GM04504 (cell line): ENCODE results near the gene PARD3.

ENCODE experiments used
- DNase-seq: peaks from one replicate; pipeline ENCODE4 v3.0.0-alpha.2; 2012; ENCODE audit warnings: low read depth

PARD3 gene

DNA sequence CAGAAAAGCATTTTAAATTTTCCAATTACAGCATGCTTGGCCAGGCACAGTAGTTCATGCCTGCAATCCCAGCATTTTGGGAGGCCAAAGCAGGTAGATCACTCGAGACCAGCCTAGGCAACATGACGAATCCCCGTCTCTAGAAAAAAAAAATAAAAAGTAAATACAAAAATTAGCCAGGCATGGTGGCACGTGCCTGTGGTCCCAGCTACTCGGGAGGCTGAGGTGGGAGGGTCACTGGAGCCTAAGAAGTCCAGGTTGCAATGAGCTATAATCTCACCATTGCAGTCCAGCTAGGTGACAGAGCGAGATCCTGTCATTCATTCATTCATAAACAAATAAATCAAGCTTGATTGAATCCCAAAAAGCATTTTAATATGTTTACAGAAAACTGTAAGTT is 234.9 kb downstream of the PARD3 start:
- no peak for DNase-seq

DNA sequence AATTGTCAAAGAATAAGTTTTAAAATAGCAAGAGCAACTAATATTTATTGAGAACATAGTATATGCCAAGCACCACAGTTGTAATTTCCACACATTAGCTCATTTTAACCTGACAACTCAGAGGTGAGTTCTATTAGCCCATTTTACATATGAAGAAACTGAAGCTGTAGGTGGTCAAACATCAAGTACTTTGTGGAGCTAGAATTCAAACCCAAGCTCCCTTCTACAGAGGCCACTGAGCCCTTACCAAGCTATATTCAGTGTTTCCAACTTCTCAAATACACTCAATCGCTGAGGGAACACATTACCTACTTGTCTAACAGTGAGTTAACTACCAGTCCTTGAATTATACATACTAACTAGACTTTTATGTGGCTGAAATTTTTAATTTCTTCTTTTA is 236.6 kb downstream of the PARD3 start:
- no peak for DNase-seq

DNA sequence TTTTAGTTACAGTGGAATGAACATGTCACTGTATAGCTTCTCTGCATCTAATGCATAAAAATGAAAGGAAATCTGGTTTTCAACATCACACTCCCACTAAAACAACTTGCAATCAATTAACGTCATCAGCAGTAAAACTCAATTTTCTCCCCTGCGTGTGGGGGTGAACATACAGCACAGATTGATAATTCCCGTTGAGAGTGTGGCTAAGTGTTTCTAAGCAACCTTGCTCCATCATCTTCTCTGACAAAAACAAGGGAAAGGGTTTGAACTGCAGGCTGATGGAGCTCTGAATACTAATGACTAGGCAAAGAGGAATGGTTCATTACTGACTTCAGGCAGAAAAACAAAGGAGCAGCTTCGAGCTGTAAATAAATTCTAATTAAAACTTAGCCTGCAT is 238.3 kb downstream of the PARD3 start:
- no peak for DNase-seq

DNA sequence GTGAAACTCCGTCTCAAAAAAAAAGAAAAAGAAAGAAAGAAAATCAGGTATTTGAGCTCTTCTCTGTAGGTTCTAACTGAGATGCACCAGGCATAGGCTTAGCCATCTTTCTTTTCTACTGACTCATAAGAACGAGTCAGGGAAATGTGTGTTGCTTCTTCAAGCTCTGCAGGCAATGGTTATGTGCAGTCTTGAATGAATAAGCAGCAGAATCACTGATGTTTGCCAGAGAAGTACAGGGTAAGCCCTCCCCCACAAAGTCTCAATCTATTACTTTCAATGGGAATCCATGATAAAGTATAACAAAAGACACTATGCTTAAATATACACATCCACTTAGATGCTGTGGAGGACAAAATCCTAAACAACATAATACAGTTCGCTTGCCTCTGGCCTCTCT is 239.2 kb downstream of the PARD3 start:
- no peak for DNase-seq

DNA sequence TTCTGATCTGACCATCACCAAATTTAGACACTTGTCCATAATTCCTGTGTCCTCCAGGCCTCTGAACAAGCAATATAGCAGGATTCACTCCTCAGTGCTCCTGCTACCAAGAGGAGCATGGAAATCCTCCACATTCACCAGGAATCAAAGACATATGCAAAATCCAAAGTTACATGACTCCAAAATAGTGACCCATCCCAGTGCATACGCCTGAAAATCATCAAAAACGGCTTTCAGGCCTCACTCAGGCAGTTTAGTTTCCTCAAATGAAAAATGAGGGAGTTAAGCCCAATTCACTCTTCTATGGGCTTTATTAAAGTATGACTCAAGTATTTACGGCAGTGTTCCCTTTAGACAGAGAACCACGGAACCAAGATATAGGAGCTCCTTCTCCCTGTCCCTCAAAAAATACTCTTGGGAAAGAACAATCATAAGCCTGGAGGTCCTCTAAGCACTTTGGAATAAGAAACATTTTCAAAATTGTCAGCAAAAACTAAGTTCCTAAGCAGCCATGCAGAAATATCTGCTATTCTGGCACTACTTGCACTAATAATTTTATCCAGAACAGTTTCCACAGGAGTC is 240.7 kb downstream of the PARD3 start:
- DNase-seq, result no peak

DNA sequence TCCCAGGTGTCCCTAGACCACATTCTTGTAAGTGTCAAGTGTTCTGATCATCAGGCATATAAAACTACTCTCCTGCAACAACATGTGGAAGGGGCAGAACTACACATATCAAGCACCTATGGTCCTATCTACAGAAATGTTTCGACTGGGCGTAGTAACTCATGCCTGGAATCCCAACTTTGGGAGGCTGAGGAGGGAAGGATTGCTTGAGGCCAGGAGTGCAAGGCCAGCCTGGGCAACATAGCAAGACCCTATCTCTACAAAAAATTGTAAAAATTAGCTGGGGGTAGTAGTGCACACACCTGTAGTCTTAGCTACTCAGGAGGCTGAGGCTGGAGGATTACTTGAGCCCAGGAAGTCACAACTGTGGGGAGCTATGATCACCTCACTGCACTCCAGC is 244.2 kb downstream of the PARD3 start:
- no peak for DNase-seq

DNA sequence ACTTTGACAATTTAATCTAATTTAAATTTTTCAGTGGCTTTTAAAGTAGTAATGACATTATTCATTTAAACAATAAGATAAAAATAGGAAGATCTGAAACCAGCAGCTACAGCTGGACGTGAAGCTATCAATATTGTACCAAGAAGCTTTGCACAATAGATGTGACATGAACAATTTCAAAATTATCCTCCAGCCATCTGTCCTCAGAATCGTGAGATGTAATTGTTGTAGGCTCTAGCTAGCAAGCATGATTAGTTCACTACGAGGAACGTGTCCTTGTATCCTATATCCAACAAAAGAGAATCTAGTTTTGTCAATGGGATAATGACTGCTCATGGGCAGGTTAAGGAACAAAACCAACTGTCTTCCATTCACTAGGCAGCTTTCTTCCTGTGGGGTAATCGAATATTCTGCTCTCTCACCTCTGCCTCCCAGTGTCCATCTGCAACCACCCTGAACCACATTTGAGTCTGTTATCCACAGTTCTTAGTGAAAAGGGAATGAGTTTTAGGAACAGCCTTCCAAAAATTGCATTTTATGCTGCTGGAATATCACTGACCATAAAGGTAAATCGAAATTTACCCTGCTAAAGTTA is 247.3 kb downstream of the PARD3 start:
- DNase-seq, result no peak

DNA sequence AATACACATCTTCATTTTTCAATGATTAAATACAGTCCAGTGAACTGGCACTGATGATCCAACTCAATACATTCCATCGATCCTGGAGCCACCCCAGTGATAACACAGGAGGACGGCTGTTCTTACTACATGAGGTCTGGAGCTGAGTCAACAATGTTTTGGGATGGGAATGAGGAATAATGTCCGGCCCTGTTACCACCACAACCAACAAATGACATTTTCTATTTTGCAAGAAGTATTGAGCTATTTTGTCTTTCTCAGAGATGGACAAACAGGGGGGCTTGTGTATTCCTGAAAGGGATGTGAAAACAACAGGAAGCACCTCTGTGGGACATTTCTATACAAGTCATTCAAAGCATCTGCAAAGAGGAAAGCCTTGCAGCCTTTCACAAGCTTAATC is 249.2 kb downstream of the PARD3 start:
- no peak for DNase-seq

DNA sequence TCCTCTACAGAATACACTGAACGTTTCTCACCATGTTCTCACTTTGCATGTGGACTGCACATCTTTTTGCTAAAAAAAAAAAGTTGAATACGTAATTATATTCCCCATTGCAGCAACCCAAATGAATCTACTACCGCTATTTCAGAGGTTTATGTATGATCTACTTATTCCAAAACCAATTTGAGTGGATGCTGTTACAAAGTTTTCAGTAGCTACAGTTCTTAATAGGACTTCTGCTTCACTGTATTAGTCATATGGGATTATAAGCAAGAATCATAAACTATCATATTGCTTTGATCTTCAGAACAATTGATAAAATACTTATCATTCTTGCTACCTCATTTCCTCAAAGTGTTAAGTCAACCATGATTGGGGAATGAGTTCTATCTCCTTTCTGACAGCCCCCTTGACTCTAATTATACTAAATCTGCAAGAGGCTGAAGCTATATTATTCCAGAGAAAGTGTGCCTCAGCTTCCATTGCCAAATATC is 257.0 kb downstream of the PARD3 start:
- DNase-seq, result no peak

DNA sequence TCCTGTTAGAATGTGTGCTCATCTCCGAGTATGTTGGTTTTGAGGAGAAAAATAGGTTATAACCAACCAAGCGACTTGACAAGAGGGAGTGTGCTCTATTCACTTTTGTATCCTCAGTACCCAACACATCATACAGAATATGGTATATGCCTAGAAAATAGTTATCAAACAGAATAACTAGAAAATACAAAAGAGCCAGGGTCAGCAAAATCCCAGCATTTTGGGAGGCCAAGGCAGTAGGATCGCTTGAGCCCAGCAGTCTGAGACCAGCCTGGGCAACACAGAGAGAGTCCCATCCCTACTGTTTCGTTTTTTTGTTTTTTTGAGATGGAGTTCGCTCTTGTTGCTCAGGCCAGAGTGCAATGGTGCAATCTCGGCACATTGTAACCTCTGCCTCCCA is 257.9 kb downstream of the PARD3 start:
- DNase-seq, result no peak

DNA sequence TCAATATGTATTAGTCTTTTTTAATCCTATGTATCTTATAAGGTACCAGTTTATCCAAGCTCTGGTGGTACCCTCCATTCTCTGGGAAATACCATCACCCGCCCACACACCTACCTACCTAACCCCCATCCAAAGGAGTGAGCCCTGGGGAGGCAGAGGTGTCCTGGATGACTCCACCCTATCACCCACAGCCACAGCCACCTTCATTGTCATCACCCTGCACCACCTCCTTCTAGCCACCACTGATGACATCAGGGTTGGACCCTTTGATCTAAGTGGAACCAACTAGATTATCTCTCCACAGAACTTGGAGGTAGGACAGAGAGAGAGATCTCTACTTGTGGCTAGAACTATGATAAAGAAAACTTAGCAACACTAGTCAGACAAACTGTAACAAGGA is 259.4 kb downstream of the PARD3 start:
- no peak for DNase-seq

DNA sequence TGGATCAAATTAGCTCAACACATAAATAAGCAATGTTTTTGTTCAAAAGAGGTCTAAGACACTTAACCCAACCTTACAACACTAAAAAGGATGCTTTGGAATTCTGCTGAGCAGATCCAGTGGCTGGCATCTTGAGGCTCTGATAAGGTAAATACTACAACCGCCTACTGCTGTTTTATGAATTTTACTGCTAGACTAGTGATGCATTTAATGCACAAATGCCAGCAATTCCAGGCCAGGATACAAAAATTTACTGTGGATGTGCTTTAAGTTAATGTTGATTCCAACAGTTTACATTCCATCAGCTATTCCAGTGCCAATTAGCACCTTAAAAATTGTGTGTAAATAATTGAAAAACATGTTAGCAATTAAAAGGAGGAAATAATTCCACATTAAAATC is 261.3 kb downstream of the PARD3 start:
- DNase-seq, result no peak

DNA sequence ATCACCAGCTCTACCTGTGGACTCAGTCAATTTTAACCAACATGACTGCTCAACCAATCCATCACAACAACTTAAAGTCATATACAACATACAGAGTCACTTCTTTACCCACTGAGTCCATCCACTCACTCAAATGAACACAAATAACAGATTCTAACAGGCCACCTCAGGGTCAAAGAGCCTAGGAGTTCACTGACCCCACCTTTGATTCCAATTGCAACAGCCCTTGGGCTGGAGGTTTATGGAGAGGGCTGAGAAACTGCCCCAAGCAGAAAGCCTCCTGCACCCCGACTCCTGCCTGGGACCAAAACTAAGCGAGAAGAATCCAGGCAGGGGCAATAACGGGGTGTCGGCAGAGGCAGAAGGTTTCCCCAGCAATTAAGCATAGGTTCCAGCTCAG is 263.8 kb downstream of the PARD3 start:
- no peak for DNase-seq

DNA sequence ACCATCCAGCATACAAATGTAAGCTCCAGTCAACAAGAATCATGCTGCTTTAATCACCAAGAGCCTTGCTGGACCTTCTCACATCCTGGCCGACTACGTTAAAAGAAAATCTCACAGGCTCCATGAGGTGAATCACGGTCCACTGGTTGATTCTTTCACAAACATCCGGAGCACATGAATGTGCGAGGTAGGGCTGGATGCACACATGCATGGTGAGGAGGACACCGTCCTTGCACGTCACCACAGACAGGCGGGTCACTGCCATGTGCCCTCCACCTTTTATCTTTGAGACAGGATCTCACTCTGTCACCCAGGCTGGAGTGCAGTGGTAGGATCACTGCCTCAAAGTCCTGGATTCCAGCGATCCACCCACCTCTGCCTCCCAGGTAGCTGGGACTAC is 265.1 kb downstream of the PARD3 start:
- DNase-seq, result no peak

DNA sequence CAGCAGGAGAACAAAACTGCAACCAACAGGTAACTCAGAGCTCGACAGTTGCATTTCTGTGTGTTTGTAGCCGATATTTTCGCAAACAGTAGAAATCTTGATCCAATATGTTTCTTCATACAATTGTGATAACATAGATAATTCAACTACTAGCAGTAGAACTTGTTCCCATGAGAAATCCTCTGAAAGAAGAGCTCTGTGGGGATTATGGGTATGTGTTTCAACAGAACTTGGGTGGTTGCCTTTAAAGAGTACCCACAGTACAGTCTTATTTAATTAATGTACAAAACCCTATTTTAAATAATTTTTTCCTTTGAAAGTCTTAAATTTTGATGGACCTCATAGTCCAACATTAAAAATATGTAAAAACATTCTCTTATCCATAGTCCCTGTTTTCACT is 266.1 kb downstream of the PARD3 start:
- no peak for DNase-seq

DNA sequence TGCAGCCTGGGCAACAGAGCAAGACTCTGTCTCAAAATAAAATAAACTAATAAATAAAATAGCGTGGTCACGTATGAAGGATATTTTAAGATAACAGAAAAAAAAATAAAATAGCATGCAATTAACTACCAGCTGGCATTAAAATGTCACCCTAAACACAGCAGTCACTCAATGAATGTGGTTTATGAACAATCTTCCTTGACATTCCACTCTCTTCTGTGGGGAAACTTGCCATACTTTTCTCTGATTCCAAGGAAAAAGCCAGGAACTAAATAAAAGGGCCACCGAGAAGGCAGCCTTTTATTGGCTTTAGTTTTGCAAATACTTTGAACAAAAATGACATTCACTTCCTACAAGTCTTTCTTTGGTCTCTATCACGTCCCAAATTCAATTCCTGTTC is 266.6 kb downstream of the PARD3 start:
- DNase-seq, result no peak

DNA sequence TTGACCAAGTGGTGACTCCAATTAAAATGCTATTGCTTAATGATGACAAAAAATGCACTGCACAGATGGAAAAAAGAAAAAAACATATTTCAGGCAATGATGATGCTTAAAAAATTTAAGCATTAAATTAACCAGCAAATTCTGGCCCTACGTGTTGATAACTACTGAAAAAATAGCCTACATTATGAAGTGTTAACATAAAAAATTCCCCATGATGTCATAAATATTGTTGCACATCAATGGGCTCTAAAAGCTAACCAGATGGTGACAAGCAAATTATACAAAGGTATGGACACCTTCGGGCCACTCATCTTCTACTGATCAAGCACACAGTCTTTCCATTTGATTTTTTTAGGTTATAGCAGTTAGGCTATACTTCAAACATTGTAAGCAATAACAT is 267.4 kb downstream of the PARD3 start:
- DNase-seq, result no peak

DNA sequence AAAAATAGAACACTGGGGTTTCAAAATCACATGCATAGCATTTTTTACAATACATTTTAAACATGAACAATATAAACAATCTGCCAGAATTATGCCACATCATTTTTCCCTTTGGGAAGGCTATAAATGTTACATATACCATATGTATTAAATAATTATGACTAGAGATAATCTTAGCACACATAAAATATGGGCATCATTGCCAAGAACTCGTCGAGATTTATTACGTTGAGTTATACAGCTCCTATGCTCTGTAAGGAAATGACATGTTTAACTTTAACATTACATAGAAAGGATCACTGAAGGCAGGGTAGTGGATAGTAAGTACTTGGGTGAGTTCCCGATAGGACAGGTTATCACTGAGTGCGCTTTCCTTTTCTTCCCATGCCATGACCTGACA is 267.8 kb downstream of the PARD3 start:
- no peak for DNase-seq

DNA sequence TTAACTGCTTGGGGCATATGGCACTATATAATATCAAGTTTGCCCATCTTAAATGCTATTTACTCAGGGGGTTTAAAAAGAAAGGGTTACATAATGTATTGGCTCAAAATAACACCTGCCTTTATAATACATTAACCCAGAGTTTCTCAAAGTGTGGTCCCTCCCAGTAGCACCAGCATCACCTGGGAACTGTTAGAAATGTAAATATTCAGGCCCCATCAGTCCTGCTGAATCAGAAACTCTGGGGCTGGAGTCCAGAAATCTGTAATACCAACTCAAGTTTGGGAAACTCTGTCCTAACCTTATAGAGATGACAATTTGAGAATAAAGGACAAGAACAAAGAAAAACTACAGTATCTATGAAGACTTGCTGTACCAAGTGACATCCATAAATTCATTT is 270.7 kb downstream of the PARD3 start:
- no peak for DNase-seq

DNA sequence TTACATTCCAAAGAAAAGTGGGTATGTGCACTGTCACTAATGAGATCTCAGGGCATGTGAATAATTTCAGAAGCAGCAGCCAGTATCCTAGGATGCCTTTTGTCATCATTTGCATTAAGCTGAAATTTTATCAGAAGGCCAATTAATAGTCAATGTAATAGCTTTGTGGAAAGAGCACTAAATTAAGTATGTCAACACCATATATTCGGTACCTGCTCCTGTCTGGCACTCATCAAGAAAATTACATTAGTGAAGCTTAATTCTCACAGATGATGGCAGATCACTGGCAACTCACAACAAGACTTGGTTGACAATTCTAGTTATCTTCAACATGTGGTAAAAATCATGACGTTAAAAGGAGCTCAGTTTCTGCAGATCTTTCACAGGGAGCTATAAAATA is 271.4 kb downstream of the PARD3 start:
- no peak for DNase-seq

DNA sequence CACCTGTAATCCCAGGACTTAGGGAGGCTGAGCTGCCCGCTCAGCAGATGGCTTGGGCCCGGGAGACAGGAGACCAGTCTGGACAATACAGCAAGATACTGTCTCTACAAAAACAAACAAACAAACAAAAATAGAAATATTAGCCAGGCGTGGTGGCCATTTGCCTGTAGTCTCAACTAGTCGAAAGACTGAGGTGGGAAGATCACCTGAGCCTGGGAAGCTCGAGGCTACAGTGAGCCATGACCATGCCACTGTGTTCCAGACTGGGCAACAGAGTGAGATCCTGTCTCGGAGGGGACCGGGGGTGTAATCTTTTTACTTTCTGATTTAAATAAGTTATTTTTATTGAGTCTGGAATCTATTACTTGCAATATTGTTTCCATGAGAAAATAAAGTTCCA is 274.6 kb downstream of the PARD3 start:
- DNase-seq, result no peak

DNA sequence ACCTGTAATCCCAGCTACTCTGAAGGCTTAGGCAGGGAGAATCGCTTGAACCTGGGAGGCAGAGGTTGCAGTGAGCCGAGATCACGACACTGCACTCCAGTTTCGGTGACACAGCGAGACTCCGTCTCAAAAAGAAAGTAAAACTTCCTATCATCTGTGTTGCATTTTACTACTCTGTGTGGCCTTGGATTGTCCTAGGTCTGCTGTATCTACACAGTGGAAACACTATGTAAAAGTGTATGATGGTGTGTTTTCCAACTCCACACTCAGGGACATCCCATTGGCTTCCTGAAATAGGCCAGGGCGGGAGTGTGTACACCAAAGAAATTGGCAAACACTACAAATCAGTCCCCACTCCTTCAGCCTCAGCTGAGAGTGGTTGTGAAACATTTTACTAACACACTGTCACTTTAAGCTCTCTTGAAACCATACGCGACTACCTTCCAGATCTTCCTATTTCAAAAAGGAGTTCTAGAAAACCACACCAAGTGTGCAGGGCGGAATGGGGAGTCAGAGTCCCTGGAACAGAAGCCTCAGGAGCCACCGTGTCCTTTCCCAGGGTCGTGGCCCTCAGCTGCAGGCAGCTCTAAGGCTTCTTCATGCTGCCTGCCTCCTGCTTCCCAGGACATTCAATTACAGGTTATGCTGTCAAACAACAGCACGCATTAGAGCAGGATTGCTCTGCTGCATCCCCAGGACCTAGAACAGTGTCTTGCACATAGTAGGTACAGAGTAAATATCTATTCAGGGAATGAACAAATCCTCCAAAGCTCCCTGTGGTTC is 275.4 kb downstream of the PARD3 start:
- DNase-seq, result peak; percentile 40

DNA sequence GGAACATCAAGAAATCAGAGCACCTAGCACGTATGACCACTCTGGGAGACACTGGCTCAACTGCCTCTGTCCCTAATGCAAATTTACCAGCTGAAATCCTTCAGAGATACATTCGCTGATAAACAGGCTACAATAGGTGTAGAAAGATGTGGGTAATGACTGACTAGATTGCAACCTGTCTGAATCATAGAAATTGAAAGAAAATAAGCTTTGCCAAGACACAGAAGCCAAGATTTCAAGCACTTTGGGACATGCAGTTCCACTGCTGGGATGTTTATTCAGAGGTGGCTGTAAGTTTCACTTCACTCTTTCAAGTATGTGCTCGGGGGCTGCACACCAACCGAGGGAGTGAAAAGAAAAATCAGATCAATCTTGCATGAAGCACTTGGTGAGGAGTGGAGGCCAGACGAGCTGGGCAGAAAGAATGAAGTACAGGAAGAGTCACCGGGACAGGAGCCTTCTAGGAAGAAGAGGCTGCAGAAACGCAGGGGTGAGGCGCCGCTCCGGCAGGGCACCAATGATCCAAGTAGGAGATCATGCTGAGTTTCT is 276.7 kb downstream of the PARD3 start:
- DNase-seq, result no peak
